Activated T-helper 1 cell treated with Interleukin-2 at 50 U/mL for 16 hours (primary cell): Measurements from ENCODE around the gene EAF1.
"Not testable (repeated sequence)": the region's sequence is repeated elsewhere in the genome, so short reads cannot be mapped to it uniquely, and the experiment has no call there.

Experiments
- DNase-seq: peaks from one replicate; pipeline ENCODE4 v3.0.0-alpha.2; 2020; ENCODE audit warnings: low read depth

The EAF1 gene

GRCh38 chr3:15452156-15452555 lies 24.8 kb downstream of the EAF1 start:
- DNase-seq: no peak

- DNase-seq: no peak
Measured at GRCh38 chr3:15452961-15453360, 25.6 kb downstream of the EAF1 start.

- DNase-seq: no peak
Measured at GRCh38 chr3:15453501-15453900, 26.1 kb downstream of the EAF1 start.

- DNase-seq: no peak
Measured at GRCh38 chr3:15453991-15454625, 26.7 kb downstream of the EAF1 start.

DNA sequence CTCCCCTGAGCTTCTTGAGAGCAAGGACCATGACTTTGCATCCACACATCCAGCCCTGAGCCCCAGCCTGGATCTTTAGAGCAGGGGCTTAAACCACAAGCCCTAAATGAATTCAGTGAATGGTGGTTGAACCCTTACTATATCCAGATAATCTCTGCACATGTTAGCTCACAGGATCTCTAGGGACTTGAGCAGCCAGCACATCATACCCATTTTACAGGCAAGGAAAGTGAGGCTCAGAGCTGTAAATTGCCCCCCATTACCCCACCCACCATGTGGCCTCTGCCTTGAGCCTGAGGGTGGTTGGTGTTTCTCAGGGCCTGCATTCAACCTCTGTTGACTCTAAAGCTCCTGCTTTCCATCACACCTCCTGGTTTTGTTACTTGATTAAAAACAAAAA lies 27.6 kb downstream of the EAF1 start:
- no peak for DNase-seq

- no peak for DNase-seq
Measured at GRCh38 chr3:15455756-15456155, 28.4 kb downstream of the EAF1 start.

DNA sequence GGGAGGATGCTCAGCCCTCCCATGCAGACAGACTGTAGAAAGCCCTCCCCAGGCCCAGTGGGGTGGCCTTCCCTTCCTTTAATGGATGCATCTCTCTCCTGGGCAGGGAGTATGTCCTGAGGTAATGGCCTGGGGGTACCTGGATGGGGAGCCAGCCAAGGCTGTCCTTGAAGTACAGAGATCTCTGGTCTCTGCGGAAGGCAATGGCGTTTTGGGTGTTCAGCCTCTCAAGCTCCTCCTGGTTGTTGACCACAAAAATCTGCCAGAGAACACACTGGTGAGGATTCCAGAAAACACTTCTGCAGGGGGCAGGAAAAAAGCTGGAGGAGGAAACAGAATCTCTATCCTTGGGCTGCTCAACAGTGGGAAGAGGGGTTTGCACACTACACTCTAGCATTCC lies 28.9 kb downstream of the EAF1 start:
- DNase-seq: no peak

- not testable (repeated sequence) for DNase-seq
Measured at GRCh38 chr3:15456915-15457314, 29.5 kb downstream of the EAF1 start.

DNA sequence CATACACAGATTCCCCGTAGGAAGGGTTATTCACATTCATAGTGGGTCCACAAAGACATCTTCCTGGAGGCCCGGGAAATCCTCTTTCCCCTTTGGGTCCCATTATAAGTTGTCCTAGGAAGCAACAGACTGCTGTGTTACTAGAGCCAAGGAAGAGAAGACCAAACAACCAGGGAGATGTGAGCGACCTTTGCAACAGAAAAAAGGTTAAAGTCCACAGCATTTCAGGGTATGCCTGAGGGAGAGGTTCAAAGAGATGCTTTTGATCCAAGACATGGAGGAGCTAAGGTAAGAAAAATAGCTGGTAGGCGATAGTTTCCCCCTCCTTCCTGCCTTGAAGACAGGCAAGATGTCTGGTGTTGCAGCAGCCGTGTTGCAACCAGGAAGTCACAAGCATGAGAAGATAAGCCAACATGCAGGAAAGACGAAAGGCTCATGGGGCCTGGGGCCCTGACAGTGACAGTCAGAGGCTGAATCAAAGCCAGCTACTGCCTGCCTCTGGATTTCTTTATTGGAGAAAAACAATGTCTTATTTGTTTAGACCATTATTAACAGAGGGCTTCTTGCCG lies 30.9 kb downstream of the EAF1 start:
- no peak for DNase-seq

GRCh38 chr3:15460891-15461531 lies 33.6 kb downstream of the EAF1 start:
- DNase-seq: no peak

DNA sequence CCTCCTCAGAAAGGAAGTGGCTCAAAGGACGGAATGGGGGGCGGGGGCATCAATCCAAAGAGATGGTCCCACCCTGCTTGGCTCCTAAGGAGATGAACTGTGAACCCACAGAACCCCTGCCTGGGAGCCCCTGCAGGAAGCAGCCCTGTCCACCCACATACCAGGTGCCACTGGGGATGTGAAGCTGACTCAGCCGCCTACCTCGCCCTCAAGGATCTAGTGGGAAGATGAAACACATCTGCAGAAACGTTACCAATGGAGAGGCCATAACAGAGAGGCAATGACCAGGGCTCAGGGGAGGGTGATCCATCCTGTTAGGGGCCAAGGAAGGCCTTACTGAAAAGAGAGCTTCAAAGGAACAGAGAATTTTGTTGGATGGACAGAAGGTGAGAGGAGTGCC lies 35.1 kb downstream of the EAF1 start:
- DNase-seq: no peak

GRCh38 chr3:15465876-15466585 lies 38.6 kb downstream of the EAF1 start:
- no peak for DNase-seq

DNA sequence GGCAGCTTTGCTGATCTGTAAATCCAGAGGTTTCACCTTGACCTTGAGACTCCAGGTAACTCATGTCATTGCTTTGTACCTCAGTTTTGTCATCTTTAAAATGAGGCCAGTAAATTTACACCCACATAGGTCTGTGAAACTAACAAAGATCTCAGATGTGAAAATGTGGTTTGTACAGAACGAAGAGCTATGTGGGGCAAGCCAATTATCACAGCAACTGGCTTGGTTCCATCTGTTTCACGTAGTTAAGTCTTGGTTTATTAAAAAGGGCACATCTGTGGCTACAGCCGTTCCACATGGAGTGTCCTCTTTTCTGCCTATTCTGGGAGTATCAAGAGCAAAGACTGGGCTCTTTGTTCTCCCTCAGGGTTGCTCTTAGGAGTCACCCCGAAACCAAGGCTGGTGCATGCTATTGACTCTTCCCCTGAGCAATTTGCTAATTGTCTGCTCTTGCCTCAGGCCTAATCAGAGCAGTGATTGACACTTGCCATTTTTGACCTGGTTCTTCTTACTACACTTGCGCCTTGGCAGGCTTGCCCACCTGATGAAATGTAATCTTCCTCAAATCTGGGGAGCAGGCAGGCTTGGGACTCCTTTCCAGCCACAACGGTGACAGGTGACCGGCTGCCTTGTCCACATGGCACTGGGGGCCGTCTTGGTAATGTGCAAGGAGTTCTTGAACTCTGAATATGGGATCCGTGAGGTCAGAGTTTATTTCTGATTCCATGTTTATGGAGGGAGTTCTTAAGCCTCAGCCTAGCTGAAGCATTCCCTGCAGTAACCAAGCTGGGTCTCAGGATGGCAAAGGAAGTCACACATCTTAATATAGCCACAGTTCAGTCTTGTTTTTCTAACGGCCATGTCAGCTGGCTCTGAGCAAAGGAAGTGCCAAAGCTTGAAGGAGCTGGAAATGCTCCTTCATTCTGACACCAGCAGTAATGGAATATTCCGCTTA lies 40.1 kb downstream of the EAF1 start:
- no peak for DNase-seq

- no peak for DNase-seq
Measured at GRCh38 chr3:15470261-15470660, 42.9 kb downstream of the EAF1 start.

- DNase-seq: no peak
Measured at GRCh38 chr3:15470849-15471248, 43.5 kb downstream of the EAF1 start.

DNA sequence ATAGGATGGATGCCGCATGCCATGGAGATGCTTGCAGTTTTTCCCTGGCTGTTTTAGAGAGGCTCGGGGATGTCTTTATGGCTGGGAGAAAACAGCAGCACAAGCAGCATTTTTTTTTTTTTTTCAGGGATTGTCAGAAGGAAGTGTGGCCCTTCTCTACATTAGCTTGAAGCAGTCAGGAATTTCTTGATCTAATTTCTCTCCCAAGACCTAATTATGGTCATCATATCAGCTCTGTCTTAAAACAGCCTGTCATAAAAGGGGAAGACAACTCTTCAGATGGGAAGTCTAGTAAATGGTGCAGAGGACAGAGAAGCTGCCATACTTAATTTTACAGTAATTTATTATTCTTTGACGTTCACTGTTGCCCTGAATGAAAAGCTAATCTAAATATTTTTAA lies 44.5 kb downstream of the EAF1 start:
- no peak for DNase-seq

DNA sequence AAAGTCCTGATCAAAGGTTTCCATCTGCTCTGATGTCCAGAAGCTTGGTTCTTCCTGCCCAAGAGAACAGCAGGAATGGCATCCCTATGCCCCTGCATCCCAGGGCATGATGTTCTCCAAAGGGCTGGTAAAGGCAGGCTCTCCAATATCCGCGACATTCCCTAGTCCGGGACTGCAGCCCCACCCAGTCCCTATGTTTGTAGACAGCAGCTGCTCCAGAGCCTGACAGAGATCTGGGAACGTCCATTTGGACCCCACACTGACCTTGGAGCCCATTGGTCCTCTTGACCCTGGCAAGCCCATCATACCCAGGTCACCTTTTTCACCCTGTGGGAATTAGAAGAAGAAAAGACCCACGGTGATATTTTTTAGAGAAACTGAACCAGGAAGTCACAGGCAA lies 47.8 kb downstream of the EAF1 start:
- DNase-seq: no peak

- DNase-seq: no peak
Measured at GRCh38 chr3:15476378-15476777, 49.0 kb downstream of the EAF1 start.

- DNase-seq: no peak
Measured at GRCh38 chr3:15477951-15478639, 50.7 kb downstream of the EAF1 start.

DNA sequence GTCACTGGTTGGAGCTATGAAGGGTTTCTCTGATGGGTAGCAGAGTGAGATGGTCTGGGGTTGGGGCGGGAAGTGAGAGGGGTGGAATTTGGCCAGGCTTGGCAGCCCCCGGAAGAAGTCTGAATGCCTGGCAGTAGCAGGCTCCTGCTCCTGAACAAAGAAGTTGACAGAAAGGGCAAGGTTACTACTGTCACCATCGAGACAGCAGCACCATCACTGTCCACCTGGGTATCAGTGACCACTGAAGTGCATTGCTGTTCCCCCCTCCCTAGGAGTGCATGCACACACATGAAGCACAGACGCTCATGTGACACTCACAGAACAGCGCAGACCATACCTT lies 51.2 kb downstream of the EAF1 start:
- DNase-seq: no peak

DNA sequence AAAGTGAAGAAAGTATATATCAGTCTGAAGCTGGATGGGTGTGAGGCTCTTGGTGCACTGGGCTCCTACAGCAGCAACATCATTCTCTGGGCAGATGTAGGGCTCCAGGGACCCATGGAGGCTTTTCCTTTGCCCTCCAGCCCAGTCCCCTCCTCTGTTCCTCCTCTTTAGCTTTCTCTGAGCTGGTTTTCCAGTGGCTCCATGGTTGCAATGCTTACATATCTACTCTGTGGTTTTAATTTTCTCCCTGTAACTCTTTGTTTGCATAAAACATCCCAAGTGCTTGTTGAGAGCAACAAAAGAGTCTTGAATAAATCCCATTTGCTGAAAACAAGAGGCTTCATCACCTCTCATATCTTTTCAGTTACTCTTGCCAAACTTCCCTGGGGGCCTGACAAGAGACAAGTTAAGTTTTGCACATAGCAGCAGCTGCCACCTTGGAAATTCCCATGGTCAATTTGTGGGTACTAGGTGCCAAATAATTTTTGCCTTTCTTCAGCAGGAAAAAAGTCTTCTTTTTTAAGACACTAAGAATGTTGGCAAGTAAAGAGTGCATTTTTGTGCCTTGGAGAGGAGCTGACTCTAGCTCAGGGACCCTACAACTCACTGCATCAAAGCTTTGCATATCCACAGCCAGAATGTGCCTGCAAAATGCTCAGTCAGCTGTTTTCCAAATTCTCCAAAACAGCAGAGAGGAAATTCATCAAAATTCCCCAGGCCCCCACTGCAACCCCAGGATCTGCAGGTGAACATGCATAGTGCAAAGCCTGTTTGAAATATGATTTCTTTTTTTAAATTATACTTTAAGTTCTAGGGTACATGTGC lies 52.2 kb downstream of the EAF1 start:
- DNase-seq: no peak
